ENCODE measurements around the gene KCNK7. TPM values are rescaled to one million over a fixed set of nuclear protein-coding genes. Genes with fewer than 3 reads are reported as not detected.

Gene KCNK7
- total RNA-seq, 1 experiment from 2014 or later = 0.61 TPM

DNA sequence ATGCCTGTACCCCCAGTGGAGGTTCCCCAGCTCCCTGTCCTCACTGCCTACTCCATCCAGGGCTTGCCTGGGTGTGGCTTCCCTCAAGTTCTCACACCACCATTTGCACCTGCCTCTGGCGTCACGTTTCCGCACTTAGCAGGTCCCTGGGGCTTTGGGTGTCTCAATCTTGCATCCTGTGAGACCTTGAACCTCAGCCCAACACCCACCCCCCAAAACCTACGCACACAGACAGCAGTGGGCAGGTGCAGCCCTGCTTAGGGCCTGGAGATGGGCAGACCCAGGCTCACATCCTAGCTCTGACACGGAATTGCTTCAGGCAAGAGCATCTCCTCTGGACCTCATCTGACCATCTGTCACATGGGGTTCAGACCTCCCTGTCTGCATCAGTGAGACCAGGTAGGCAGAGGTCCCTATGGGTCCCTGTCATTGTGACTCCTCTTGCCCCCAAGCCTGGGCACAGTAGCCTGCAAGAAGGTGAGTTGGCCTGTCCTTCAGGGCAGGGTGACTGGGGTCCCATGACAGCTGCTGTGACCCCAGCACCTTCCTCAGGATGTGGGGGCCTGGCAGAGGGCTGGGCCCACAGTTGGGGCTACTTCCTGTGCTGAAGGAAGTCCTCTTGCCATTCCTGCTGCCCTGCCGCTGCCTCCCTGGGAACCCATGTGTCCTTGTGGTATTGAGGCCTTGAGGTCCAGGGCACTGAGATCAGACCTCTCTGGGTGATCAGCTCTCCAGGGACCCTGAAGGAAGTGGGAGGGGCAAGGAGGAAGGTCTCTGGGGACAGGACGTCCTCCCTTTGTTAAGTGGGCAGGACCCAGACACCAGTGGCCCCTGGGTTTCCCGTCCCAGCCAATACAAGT is 44.3 kb upstream of the KCNK7 start:
- RAD21 ChIA-PET (ENCODE audit: low non-redundant PET in 1 of 2, low total read pairs in 2 of 2, uncharacterized antibody in 2 of 2, unreplicated experiment in 2 of 2) = no interaction called here
- CTCF ChIA-PET = no interaction called here
- TF ChIP-seq RAD21 (IDR thresholded peaks at IDR 0.05; ENCODE audit: low read depth) = no peak
- TF ChIP-seq SRF (IDR thresholded peaks at IDR 0.05; ENCODE audit: low read depth) = no peak
- TF ChIP-seq, protein P1, sequence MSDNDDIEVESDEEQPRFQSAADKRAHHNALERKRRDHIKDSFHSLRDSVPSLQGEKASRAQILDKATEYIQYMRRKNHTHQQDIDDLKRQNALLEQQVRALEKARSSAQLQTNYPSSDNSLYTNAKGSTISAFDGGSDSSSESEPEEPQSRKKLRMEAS (IDR thresholded peaks at IDR 0.05) = no peak
- no peak for TF ChIP-seq POLR2AphosphoS5 (IDR thresholded peaks at IDR 0.05; ENCODE audit: low read depth, low read length)
- TF ChIP-seq, protein P2, sequence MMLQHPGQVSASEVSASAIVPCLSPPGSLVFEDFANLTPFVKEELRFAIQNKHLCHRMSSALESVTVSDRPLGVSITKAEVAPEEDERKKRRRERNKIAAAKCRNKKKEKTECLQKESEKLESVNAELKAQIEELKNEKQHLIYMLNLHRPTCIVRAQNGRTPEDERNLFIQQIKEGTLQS (IDR thresholded peaks at IDR 0.05) = no peak
- TF ChIP-seq, protein P3, sequence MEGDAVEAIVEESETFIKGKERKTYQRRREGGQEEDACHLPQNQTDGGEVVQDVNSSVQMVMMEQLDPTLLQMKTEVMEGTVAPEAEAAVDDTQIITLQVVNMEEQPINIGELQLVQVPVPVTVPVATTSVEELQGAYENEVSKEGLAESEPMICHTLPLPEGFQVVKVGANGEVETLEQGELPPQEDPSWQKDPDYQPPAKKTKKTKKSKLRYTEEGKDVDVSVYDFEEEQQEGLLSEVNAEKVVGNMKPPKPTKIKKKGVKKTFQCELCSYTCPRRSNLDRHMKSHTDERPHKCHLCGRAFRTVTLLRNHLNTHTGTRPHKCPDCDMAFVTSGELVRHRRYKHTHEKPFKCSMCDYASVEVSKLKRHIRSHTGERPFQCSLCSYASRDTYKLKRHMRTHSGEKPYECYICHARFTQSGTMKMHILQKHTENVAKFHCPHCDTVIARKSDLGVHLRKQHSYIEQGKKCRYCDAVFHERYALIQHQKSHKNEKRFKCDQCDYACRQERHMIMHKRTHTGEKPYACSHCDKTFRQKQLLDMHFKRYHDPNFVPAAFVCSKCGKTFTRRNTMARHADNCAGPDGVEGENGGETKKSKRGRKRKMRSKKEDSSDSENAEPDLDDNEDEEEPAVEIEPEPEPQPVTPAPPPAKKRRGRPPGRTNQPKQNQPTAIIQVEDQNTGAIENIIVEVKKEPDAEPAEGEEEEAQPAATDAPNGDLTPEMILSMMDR (IDR thresholded peaks at IDR 0.05 in 2 of 3, conservative IDR thresholded peaks at IDR 0.05 in 1 of 3; ENCODE audit: borderline replicate concordance in 1 of 3, insufficient read depth in 1 of 3, low read depth in 2 of 3, low read length in 2 of 3) = no peak
- TF ChIP-seq, protein P4, sequence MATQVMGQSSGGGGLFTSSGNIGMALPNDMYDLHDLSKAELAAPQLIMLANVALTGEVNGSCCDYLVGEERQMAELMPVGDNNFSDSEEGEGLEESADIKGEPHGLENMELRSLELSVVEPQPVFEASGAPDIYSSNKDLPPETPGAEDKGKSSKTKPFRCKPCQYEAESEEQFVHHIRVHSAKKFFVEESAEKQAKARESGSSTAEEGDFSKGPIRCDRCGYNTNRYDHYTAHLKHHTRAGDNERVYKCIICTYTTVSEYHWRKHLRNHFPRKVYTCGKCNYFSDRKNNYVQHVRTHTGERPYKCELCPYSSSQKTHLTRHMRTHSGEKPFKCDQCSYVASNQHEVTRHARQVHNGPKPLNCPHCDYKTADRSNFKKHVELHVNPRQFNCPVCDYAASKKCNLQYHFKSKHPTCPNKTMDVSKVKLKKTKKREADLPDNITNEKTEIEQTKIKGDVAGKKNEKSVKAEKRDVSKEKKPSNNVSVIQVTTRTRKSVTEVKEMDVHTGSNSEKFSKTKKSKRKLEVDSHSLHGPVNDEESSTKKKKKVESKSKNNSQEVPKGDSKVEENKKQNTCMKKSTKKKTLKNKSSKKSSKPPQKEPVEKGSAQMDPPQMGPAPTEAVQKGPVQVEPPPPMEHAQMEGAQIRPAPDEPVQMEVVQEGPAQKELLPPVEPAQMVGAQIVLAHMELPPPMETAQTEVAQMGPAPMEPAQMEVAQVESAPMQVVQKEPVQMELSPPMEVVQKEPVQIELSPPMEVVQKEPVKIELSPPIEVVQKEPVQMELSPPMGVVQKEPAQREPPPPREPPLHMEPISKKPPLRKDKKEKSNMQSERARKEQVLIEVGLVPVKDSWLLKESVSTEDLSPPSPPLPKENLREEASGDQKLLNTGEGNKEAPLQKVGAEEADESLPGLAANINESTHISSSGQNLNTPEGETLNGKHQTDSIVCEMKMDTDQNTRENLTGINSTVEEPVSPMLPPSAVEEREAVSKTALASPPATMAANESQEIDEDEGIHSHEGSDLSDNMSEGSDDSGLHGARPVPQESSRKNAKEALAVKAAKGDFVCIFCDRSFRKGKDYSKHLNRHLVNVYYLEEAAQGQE (IDR thresholded peaks at IDR 0.05; ENCODE audit: low read depth) = no peak
- TF ChIP-seq SP1 (IDR thresholded peaks at IDR 0.05; ENCODE audit: low read depth) = no peak
- TF ChIP-seq EZH2 (IDR thresholded peaks at IDR 0.05) = no peak
- TF ChIP-seq CBX3 (IDR thresholded peaks at IDR 0.05; ENCODE audit: low read depth) = no peak
- no peak for TF ChIP-seq TCF7L2 (IDR thresholded peaks at IDR 0.05; ENCODE audit: borderline replicate concordance, extremely low read depth, insufficient read depth, insufficient read length)
- TF ChIP-seq EGR1 (IDR thresholded peaks at IDR 0.05; ENCODE audit: low read depth) = no peak
- no peak for TF ChIP-seq ZNF274 (IDR thresholded peaks at IDR 0.05; ENCODE audit: low read depth, low read length)
- TF ChIP-seq POLR2A (IDR thresholded peaks at IDR 0.05; ENCODE audit: borderline replicate concordance, extremely low read depth, insufficient read depth, insufficient read length) = no peak
- TF ChIP-seq EZH2phosphoT487 (IDR thresholded peaks at IDR 0.05; ENCODE audit: borderline replicate concordance) = no peak
- no peak for TF ChIP-seq ZBTB33 (IDR thresholded peaks at IDR 0.05; ENCODE audit: extremely low read depth, insufficient replicate concordance, low read length)
- Histone ChIP-seq H3K27ac (ENCODE audit: low read depth, low read length) (peak overlapping the region; percentile 21; the same call in 1 of the 2 replicates), H3K79me2 (ENCODE audit: insufficient read depth, low read length) (peaks cover 13% of the 10 kb centered on the region; the same call in 1 of the 2 replicates), H3K4me3 (replicated peaks in 1 of 2; ENCODE audit: low read depth in 1 of 2, low read length in 2 of 2) (no peak overlapping the region), H3K9ac (ENCODE audit: low read length) (no peak overlapping the region), H3K4me2 (ENCODE audit: low read length) (no peak overlapping the region), H3K36me3 (ENCODE audit: control insufficient read depth in 1 of 2, insufficient read depth in 2 of 2, low read length in 2 of 2) (peaks cover 0 to 29% of the 10 kb centered on the region in 2 experiments; a peak in 2 of 4 replicates), H4K20me1 (ENCODE audit: insufficient read depth) (no peaks in the 10 kb centered on the region), H2AFZ (ENCODE audit: low read depth, low read length, poor library complexity, severe bottlenecking) (no peak overlapping the region), H3K9me3 (ENCODE audit: control insufficient read depth in 1 of 2, insufficient read depth in 1 of 2, low read depth in 1 of 2, low read length in 2 of 2) (no peaks in the 10 kb centered on the region), H3K4me1 (ENCODE audit: control insufficient read depth in 1 of 2, insufficient read depth in 2 of 2, low read length in 2 of 2) (peaks cover 28 to 57% of the 10 kb centered on the region in 2 experiments), H3K9me2 (ENCODE audit: insufficient read depth) (no peaks in the 10 kb centered on the region), H3K27me3 (ENCODE audit: insufficient read depth, low read length) (no peaks in the 10 kb centered on the region)
- intact Hi-C loops (cut with micrococcal nuclease) = no loop called here
- DNase-seq (ENCODE audit: low read depth, low spot score) (no peak), ATAC-seq (no peak)
- BruUV-seq (replicated peaks) = no TSS peak
- POLR2A ChIA-PET = no interaction called here
